Muscle layer of colon (tissue), 2 donors: ENCODE data around the gene TBC1D9B.

Experiments used
- H3K27ac ChIP-seq: one replicate; pipeline ENCODE4 v1.7.0; 2013; ENCODE audit warnings: low read depth, mild to moderate bottlenecking, low read length, moderate library complexity
- H3K27me3 ChIP-seq, 2 donors: one replicate each; pipeline ENCODE4 v1.7.0; 2013; ENCODE audit warnings: low read length in 2 of 2, mild to moderate bottlenecking in 2 of 2; ENCODE audit not compliant: insufficient read depth in 2 of 2, control insufficient read depth in 1 of 2
- H3K36me3 ChIP-seq: one replicate; pipeline ENCODE4 v1.7.0; 2013; ENCODE audit warnings: mild to moderate bottlenecking, low read length; ENCODE audit not compliant: insufficient read depth
- H3K4me1 ChIP-seq: one replicate; pipeline ENCODE4 v1.7.0; 2013; ENCODE audit warnings: mild to moderate bottlenecking, low read length; ENCODE audit not compliant: insufficient read depth
- H3K4me3 ChIP-seq, 2 donors: one replicate each; pipeline ENCODE4 v1.7.0; 2013; ENCODE audit warnings: low read length in 2 of 2, low read depth in 1 of 2, mild to moderate bottlenecking in 1 of 2, moderate library complexity in 1 of 2
- H3K9ac ChIP-seq: one replicate; pipeline ENCODE4 v1.7.0; 2013; ENCODE audit warnings: low read length
- H3K9me3 ChIP-seq: one replicate; pipeline ENCODE4 v1.7.0; 2013; ENCODE audit warnings: mild to moderate bottlenecking, low read length
- donor health status: abdominal sarcoma.
- donor health status: Adenocarcinoma of cecum.

TBC1D9B gene

GRCh38 chr5:179833056-179833708 lies 74.5 kb downstream of the TBC1D9B start:
- Histone ChIP-seq H3K27ac (no peak overlapping the region), H3K4me1 (peaks cover 6% of the 10 kb centered on the region), H3K27me3 (no peaks in the 10 kb centered on the region), H3K9me3 (no peaks in the 10 kb centered on the region), H3K4me3 (no peak overlapping the region), H3K9ac (no peak overlapping the region), H3K36me3 (peaks cover 82% of the 10 kb centered on the region)

GRCh38 chr5:179832039-179832745 lies 75.5 kb downstream of the TBC1D9B start:
- Histone ChIP-seq H3K4me3 (no peak overlapping the region), H3K4me1 (peaks cover 14% of the 10 kb centered on the region), H3K9me3 (no peaks in the 10 kb centered on the region), H3K36me3 (peaks cover 82% of the 10 kb centered on the region), H3K27me3 (no peaks in the 10 kb centered on the region), H3K27ac (no peak overlapping the region), H3K9ac (no peak overlapping the region)

GRCh38 chr5:179830818-179831468 lies 76.8 kb downstream of the TBC1D9B start:
- H3K9me3 ChIP-seq: no peaks in the 10 kb centered on the region
- H3K4me1 ChIP-seq: peaks cover 17% of the 10 kb centered on the region
- no peak overlapping the region for H3K9ac ChIP-seq
- H3K27ac ChIP-seq: no peak overlapping the region
- H3K27me3 ChIP-seq: no peaks in the 10 kb centered on the region
- peaks cover 82% of the 10 kb centered on the region for H3K36me3 ChIP-seq
- no peak overlapping the region for H3K4me3 ChIP-seq

GRCh38 chr5:179829732-179830435 lies 77.8 kb downstream of the TBC1D9B start:
- Histone ChIP-seq H3K27me3 (no peaks in the 10 kb centered on the region), H3K9me3 (no peaks in the 10 kb centered on the region), H3K4me3 (no peak overlapping the region), H3K27ac (no peak overlapping the region), H3K9ac (no peak overlapping the region), H3K4me1 (peaks cover 24% of the 10 kb centered on the region), H3K36me3 (peaks cover 90% of the 10 kb centered on the region)

GRCh38 chr5:179828756-179829421 lies 78.8 kb downstream of the TBC1D9B start:
- Histone ChIP-seq H3K9me3 (no peaks in the 10 kb centered on the region), H3K36me3 (peaks cover 98% of the 10 kb centered on the region), H3K9ac (no peak overlapping the region), H3K4me3 (no peak overlapping the region), H3K4me1 (peaks cover 34% of the 10 kb centered on the region), H3K27ac (no peak overlapping the region), H3K27me3 (no peaks in the 10 kb centered on the region)

GRCh38 chr5:179827680-179828079 lies 80.0 kb downstream of the TBC1D9B start:
- Histone ChIP-seq H3K4me1 (peaks cover 45% of the 10 kb centered on the region), H3K9ac (no peak overlapping the region), H3K36me3 (peaks cover 97% of the 10 kb centered on the region), H3K27me3 (no peaks in the 10 kb centered on the region), H3K9me3 (no peaks in the 10 kb centered on the region), H3K27ac (no peak overlapping the region), H3K4me3 (no peak overlapping the region)

GRCh38 chr5:179825655-179826182 lies 82.0 kb downstream of the TBC1D9B start:
- Histone ChIP-seq H3K27me3 (no peaks in the 10 kb centered on the region), H3K4me1 (peaks cover 53% of the 10 kb centered on the region), H3K9me3 (no peaks in the 10 kb centered on the region), H3K36me3 (peaks cover 86% of the 10 kb centered on the region), H3K27ac (no peak overlapping the region), H3K4me3 (peak overlapping the region in 1 of 2 donors; percentile 19), H3K9ac (no peak overlapping the region)

- Histone ChIP-seq H3K36me3 (peaks cover 77% of the 10 kb centered on the region), H3K9me3 (no peaks in the 10 kb centered on the region), H3K27ac (no peak overlapping the region), H3K4me3 (no peak overlapping the region), H3K27me3 (no peaks in the 10 kb centered on the region), H3K4me1 (peaks cover 60% of the 10 kb centered on the region), H3K9ac (no peak overlapping the region)
These were observed 83.0 kb downstream of the TBC1D9B start for GRCh38 chr5:179824745-179825112.

GRCh38 chr5:179823937-179824744 lies 83.6 kb downstream of the TBC1D9B start:
- H3K27me3 ChIP-seq: no peaks in the 10 kb centered on the region
- peaks cover 65% of the 10 kb centered on the region for H3K4me1 ChIP-seq
- H3K36me3 ChIP-seq: peaks cover 71% of the 10 kb centered on the region
- no peak overlapping the region for H3K4me3 ChIP-seq
- no peak overlapping the region for H3K27ac ChIP-seq
- no peaks in the 10 kb centered on the region for H3K9me3 ChIP-seq
- no peak overlapping the region for H3K9ac ChIP-seq

- Histone ChIP-seq H3K9ac (peak overlapping the region; percentile 66), H3K9me3 (no peaks in the 10 kb centered on the region), H3K4me3 (peak overlapping the region in 1 of 2 donors; percentile 76), H3K36me3 (peaks cover 56% of the 10 kb centered on the region), H3K27ac (peak overlapping the region; percentile 47), H3K4me1 (peaks cover 67% of the 10 kb centered on the region), H3K27me3 (no peaks in the 10 kb centered on the region)
These were observed 85.2 kb downstream of the TBC1D9B start for GRCh38 chr5:179822444-179822990.
